Daoy (cell line): ENCODE data around the gene GRIK5. TPM values are rescaled to one million over a fixed set of nuclear protein-coding genes. Genes with fewer than 3 reads are reported as not detected.

Source experiments
- DNase-seq: peaks from one replicate; pipeline ENCODE4 v3.0.0-alpha.2; 2015; ENCODE audit warnings: low read depth
- total RNA-seq: library from RNA; depleted of rRNA; stranded (reverse); fragments of >200 nt; shearing (Covaris generic); gene quantifications from 2 replicates; pipeline ENCODE4 v1.2.3, GENCODE V29; 2014

The GRIK5 gene
- total RNA-seq, 1 experiment from 2014 or later: 0.57 TPM

DNA sequence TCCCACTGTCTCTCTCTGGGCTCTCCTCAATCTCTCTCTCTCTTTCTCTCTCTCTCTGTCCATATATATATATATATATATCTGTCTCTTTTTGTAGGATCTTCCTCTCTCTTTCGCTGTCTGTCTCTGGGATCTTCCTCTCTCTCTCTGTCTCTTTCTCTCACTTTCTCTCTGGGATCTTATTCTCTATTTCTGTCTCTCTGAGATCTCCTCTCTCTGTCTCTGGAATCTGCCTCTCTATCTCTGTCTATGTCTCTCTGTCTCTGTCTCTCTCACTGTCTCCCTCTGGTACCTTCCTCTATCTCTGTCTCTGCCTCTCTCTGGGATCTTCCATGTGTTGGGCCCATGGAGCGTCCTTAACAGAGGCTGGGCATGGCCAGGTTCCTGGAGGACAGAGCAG is 79.4 kb downstream of the GRIK5 start:
- no peak for DNase-seq

DNA sequence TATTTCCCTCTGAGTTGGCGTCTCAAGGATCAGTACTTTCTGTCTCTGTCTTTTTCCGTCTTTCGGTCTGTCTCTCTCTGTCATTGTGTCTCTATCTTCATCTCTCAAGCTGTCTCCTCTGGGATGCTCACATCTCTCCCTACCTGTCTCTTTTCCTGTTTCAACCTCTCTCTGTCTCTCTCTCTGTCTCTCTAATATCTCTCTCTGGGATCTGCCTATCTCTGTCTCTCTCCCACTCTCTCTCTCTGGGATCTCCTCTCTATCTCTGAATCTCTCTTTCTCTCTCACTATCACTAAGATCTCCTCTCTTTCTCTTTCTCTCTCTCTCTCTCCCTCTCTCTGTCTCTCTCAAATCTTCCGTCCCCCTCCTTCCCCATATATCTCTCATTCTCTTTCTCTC is 80.0 kb downstream of the GRIK5 start:
- DNase-seq: no peak

DNA sequence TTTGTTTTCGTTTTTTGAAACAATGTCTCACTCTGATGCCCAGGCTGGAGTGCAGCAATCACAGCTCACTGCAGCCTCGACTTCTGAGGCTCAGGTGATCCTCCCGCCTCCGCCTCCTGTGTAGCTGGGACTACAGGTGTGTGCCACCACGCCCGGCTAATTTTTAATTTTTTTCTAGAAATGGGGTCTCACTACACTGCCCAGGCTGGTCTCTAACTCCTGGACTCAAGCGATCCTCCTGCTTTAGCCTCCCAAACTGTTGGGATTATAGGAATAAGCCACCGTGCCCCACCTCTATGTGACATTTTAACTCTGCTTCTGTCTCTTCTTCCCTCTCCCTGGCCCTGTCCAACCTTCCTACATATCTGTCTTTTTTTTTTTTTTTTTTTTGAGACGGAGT is 81.1 kb downstream of the GRIK5 start:
- DNase-seq: no peak

DNA sequence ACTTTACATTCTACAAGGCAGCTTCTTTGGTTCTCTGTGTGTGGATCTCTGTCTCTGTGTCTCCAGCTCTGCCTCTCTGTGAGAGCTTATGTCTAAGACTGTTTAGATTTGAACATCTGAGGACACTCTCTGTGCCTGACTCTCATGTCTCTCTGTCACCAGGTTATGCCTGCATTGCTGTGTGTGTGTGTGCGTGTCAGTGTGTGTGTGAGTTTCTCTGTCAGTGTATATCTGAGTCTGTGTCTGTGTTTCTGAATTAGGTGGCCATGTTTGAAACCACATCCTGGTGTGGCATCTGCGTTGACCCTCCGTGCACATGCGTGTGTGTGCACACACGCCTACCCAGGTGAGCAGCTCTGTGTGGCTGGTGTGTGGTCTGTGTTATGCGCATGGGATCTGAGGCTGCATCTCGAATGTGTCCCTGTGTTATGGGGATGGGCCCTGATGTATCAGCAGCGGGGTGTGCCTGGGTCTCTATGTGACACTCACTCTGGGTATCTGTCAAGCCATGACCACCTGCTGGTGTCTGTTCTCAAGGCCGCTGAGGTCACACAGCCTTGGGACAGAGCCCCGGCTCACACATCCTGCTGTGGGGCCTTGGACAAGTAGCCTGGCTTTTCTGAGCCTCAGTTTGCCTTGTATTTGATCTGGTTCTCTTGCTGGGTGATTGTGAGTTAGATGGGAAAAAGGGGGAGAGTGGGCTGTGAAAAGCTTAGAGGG is 82.7 kb downstream of the GRIK5 start:
- no peak for DNase-seq

DNA sequence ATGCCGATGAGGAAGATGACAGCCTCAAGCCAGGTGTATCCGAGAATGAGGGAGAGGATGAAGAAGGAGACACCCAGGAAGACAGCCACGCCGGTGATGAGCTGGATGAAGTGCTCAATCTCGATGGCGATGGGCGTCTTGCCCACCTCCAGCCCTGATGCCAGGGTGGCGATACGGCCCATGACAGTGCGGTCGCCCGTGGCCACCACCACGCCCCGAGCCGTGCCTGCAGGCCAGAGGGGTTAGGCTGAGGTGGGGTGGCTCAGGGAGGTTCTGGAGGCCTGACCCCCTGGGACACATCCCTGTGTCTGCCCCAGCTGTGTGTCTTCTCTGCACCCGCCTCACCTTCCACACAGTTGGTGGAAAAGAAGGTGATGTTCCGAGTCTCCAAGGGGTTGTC is 85.0 kb downstream of the GRIK5 start:
- DNase-seq: no peak

DNA sequence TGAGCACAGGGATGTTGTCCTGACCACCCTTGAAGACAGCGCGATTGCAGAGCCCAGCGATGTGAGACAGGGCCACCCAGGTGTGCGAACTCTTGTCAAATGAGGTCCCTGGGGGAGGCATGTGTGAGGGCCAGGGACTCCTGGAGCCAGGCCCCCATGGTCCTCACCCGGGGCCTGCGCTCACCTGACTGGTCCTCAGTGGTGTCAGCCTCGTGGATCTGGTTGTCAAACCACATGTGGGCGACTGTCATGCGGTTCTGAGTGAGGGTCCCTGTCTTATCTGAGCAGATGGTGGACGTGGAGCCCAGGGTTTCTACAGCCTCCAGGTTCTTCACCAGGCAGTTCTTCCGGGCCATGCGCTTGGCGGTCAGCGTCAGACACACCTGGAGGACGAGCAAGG is 88.3 kb downstream of the GRIK5 start:
- DNase-seq: no peak

DNA sequence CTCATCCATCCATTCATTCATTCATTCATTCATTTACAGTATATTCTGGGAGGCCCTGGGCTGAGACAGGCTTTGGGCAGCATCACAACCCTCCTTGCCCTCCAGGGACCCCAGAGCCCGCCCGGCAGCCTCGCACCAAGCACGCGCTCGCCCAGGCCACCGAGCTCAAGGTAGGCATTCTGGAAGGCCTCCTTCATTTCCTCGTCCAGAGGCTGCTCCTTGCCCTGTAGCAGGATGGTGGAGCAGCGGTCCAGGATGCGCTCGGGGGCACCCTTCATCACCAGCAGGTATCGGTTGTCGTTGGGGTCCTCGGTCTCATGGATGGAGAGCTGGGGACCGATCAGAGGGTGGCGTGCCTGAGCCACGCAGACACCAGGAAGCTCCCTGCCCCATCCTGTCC is 91.5 kb downstream of the GRIK5 start:
- DNase-seq: no peak

DNA sequence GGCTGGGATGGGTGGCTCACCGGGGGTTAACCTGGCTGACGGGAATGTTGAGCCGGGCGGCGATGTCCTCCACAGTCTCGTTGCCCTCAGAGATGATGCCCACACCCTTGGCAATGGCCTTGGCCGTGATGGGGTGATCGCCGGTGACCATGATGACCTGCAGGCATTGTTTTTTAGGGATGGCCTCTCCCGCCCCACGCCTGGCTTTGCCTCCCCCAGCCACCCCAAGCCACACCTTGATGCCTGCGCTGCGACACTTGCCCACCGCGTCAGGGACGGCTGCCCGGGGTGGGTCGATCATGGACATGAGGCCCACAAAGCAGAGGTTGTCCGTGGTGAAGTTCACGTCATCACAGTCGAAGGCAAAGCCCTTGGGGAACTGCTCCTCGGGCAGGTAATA is 92.1 kb downstream of the GRIK5 start:
- DNase-seq: no peak

DNA sequence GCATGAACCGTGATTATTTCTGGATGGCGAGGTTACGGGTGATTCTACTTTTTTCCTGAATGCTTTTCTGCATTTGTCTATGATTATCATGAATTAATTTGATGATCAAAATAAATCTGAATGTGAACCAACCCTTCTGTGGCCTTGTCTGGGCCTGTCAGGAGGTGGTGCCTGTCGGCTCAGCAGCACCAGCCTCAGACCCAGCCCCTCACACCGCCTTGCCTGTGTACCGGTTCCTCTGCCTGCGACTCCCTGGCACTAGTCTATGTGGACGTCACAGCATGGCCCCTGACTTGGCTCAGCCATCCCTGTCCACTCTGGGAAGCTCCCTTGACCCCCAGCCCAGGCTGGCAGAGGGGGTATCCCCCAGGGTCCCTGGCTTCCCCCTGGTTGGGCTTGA is 95.4 kb downstream of the GRIK5 start:
- DNase-seq: no peak

DNA sequence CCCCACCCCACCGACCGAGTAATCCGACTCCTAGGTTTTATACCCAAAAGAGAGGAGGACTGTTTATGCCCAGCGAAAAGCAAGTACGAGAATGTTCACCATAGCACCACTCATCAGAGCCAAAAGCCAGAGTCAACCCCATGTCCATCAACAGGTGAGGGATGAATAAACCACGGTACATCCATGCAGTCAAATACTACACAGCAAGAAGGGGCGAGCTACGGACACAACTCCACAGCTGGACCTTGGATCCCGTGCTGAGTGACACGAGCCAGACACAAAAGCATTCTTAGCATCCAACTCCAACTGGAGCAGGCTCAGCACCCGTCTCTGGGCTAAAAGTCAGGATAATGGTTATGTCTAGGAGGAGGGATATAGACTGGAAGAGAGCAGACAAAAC is 98.6 kb downstream of the GRIK5 start:
- DNase-seq: no peak

DNA sequence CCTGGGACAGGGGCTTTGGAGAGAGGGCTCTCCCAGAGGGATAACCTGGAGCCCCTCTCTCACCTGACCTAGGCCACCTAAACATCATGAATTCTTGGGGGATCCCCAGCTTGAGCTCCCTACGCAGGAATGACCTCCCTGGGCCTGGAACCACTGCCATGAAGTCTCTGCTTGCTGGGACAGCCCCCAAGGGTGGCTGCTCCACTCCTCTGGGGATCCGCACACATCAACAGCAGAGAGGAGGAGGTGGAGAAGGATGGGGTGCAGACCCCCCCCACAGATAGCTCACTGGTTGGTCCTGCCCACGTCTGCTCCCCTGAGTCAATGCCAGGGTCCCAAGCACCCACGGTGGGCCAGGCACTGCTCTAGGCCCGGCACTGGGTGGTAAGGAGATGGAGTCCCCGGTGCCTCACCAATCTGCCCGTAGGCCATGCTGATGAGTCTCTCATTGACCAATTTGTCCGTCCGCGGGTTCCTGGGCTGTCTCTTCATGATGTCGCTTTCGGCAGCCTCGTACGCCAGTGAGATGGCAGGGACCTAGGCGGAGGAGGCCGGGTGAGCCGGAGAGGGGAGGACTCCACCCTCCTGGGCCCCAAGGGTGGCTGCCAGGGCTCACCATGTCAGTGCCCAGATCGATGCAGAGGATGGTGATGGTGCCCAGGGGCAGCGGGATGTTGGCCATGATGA is 100.1 kb downstream of the GRIK5 start:
- DNase-seq: no peak

DNA sequence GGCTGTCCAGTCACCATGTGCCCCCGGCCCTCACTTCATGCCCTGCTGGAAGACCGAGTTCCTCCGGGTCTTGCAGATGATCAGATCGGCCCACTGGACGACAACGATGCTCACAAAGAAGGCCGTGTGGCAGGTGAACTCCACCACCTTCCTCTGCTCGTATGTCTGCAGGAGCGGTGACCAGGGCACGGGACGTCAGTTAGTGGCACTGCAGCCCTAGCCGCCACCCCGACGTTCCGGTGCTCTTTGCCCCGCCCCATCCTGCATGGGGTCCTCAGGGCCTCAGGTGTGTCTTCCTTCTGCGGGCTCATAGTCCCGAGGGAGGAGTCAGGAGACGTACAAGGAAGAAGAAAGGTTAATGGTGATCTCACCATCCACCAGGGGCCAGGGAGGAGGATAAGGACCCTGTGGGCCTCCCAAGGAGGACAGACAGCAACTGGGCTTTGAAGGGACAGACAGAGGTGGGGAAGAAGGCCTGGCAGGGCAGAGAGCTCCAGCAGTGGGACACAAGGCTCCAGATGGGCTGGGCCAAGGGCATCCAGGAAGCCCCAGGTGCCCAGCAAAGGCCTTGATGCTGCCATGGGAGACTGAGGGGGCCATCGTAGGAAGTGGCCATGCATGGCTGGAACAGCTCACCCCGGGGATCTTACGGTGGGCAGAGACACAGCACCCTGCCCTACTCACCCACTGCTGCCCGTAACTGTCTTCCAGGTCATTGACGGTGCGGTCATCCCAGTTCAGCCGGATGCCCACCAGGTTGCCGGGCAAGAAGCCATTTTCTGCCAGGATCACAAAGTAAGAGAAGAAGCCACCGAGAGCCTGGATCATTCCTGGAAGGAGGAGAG is 101.0 kb downstream of the GRIK5 start:
- DNase-seq: no peak

DNA sequence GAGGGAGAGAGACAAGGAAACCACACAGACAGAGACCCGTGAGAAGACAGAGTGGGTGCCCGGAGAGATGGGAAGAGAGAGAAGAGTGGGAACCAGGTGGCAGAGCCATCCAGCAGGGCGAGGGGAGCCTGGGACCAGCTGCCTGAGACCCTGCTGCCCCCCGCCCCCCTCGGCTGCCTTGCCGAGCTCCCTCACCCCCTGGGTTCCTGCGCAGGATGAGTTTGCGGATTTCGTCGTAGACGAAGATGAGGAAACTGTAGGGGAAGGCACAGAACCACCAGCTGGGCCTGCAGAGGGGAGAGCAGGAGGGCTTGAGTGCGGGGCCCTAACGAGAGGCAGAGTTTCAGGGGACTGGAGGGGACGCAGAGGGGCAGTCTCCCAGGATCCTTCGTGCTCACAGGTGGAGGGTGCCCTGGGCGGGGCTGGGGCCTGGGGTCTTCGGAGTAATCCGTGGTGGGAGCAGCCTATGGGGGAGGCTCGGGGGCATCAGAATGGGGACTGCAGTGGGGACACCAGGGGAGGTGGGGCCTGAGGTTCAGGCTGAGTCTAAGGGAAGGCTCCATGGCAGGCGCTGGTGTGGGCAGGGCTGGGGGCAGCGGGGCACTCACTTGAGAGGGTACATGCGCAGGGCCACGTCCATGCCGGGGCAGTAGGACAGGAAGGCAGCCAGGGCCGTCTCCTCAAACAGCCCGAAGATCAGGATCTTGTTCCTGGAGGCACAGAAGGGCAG is 102.8 kb downstream of the GRIK5 start:
- DNase-seq: no peak

DNA sequence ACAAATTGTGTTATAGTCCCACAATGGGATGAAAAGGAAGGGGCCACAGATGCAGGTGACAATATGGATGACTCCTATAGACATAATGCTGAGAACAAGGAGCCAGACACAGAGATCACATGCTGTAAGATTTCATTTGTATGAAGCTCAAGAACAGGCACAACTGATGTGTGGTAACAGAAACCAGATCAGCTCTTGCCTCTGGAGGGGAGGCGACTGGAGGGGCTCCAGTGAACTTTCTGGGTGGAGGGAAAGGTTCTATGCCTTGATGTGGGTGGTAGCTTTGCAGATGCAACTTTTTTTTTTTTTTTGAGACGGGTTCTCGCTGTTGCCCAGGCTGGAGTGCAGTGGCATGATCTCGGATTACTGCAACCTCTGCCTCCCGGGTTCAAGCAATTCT is 104.9 kb downstream of the GRIK5 start:
- DNase-seq: no peak

DNA sequence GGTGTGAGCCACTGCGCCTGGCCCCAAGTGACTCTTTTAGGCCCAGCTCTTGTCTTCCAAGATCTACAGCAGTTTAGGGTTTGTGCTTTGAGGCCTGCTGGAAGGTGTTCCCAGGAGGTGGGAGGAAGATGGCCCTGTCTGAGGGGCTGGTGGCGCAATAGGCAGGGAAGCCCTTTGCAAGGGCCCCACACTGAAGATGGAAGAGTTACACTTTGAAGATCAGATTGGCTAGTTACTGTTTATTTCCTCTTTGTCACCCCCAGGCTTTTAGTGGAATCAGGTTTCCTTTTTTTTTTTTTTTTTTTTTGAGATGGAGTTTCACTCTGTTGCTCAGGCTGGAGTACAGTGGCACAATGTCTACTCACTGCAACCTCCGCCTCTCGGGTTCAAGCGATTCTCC is 109.0 kb downstream of the GRIK5 start:
- DNase-seq: no peak

DNA sequence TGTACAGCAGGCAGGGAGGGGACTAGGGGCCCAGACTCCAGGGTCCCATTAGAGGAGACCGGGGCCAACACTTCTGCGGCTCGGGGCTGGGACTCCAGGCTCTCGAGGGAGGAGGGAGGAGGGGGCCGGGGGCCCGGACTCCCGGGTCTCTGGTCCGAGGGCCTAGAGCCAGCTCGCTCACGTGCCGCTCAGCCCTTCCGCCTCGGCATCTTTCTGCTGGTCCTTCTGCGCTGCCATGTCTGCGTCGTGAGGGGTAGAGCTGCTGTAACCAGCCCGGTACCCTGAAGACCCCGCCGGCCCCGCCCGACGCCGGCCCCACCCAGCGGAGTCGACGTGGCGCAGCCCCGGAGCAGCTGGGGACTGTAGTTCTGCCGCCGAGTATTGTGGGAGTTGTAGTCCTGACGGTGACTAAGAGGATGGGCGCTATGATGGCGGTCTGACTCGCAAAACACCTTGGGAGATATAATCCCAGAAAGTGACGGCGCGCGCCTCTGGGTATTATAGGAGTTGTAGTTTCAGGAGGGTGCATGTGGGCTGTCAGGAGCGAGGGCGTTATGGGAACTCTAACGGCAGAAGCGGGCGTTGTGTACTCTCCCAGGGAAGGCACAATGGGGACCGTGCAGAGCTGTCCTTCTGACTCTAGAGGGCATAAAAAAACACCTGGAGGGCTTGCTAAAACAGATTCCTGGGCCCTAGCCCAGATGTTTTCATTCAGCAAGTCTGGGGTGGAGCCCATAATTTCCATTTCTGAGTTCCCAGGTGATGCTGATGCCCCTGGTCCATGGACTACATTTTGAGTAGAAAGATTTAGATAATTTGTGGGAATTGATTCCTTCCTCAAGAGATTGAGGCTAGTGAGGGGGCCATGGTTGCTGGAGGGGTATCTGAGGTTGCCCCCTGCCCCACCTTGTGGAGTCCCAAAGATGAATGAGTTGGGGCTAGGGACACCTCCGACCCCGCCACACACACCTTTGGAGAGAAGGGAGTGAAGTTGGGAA is 110.7 kb downstream of the GRIK5 start, which contains the start of gene RABAC1:
Gene RABAC1 (minus strand): TSS at position 266 of the 998 bp plus-strand sequence. CDS start 29 bp downstream, at position 237.
- peak; percentile 95 for DNase-seq

DNA sequence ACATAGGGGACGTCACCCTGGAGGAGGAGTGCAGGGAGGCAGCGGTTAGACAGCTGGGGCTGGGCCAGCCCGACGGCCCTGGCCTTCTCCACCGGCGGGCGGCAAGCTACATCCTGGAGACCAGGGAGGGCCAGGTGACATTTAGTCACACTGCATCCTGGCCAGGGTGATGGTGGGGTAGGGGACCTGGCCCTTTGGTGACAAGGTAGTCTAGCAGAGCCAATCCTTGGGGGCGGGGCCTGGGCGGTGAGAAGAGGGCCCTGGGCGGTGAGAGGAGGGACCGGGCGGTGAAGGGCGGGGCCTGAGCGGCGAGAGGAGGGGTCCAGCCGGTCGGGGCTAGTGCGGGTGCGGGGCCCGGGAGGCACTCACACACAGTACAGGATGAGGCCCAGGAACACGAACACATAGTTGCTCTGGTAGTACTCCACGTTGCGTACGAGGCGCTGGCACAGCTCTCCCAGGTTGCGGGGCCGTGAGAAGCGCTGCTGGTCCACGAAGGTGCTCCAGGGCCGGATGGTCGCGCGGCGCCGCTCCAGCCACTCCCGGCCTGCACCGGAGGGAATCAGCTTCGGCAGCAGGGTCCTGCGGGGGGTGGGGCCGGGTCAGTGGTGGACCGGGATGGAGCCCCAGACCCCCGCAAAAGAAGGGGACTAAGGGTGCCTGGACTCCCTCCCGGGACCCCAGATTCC is 111.5 kb downstream of the GRIK5 start:
- peak; percentile 86 for DNase-seq

DNA sequence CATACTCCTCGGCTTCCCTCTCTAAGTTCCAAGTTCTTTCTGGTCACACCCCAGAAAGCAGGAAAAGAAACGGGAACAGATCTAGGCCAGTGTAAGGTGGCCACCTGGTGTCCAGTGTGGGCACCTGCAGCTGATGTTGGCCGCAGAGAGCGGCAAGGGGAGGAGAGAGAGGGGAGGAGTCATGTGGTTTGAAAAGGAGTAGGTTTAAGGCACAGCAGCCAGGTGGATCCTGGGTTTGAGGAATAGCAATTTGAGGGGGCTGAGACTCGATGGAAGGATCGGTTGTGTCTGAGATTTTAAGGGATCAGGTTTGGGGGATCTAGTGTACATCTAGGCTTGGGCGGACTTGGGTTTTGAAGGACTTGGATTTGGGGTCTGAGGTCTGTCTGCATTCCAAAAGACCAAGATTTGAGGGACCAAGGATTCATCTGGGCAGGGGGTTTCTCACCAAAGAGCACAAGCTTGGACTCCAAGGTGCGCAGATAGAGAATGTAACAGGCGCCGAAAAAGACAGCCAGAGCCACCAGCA is 112.1 kb downstream of the GRIK5 start:
- DNase-seq: peak; percentile 92

DNA sequence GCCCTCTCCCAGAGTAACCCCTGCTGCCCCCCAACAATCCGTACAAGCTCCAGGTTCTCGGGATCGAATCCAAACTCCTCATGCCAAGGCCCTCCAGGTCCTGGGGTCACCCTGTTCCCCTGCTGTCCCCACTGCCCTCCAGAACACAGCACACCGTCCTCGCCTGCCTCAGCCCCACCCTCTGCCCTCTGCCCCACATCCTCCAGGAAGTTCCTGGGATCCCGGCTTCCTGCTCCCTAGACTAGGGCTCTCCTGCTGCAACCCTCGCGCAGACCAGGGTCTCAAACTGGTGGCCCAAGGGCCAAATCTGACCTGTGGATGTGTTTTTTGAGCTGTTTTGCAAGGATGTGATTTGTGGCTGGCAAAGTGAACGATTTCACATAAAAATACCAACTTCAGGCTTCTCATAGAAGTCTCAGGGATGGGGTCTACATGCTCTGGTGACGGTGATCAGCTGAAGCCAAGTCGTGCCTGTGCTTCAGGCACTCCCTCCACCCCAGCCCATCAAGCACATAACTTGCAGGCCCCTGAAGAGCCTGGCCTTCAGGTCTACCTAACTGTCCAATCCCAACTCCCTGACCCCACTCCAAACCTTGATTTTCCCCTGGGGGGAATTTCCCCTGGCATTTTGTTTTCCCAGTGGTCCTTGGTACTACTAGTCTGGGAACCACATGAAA is 112.7 kb downstream of the GRIK5 start:
- no peak for DNase-seq
